HepG2 (cell line): Measurements from ENCODE around the gene SYN1. TPM values are rescaled to one million over a fixed set of nuclear protein-coding genes. Genes with fewer than 3 reads are reported as not detected.

ENCODE experiments used
- ARNTL ChIP-seq: sonication (generic); formaldehyde crosslinking; IDR thresholded peaks from 2 replicates; pipeline ENCODE4 v1.4.0; 2020; ENCODE audit warnings: mild to moderate bottlenecking, missing genetic modification reagents
- BRD4 ChIP-seq: sonication (generic); formaldehyde crosslinking; IDR thresholded peaks from 2 replicates; pipeline ENCODE4 v1.4.0; 2020; ENCODE audit warnings: missing genetic modification reagents
- CHCHD3 ChIP-seq: sonication (generic); formaldehyde crosslinking; IDR thresholded peaks from 2 replicates; pipeline ENCODE4 v1.8.0; 2022; ENCODE audit warnings: mild to moderate bottlenecking, missing genetic modification reagents, moderate library complexity
- GATAD2A ChIP-seq: IDR thresholded peaks from 2 replicates; pipeline ENCODE4 v1.6.1; 2016
- KDM5A ChIP-seq: fragments of 200-600 bp; sonication (generic); IDR thresholded peaks from 2 replicates; pipeline ENCODE4 v1.7.0; 2018; ENCODE audit warnings: antibody characterized with exemption, mild to moderate bottlenecking, low read length, borderline replicate concordance
- NR2F2 ChIP-seq: IDR thresholded peaks from 2 replicates; pipeline ENCODE4 v1.6.1; 2012; ENCODE audit warnings: low read depth, inconsistent platforms, borderline replicate concordance
- PPARG ChIP-seq: conservative IDR thresholded peaks from 2 replicates; pipeline ENCODE4 v1.6.1; 2016; ENCODE audit warnings: missing biosample characterization, missing genetic modification reagents
- PREB ChIP-seq: sonication (generic); formaldehyde crosslinking; IDR thresholded peaks from 2 replicates; pipeline ENCODE4 v1.4.0; 2020; ENCODE audit warnings: missing genetic modification reagents
- RXRA ChIP-seq: sonication (generic); formaldehyde crosslinking; IDR thresholded peaks from 2 replicates; pipeline ENCODE4 v1.5.1; 2020; ENCODE audit warnings: missing genetic modification reagents
- SKIL ChIP-seq: sonication (generic); formaldehyde crosslinking; IDR thresholded peaks from 2 replicates; pipeline ENCODE4 v1.8.0; 2022; ENCODE audit warnings: missing genetic modification reagents, mild to moderate bottlenecking, moderate library complexity, borderline replicate concordance
- SPEN ChIP-seq: sonication (generic); formaldehyde crosslinking; IDR thresholded peaks from 2 replicates; pipeline ENCODE4 v1.5.1; 2020; ENCODE audit warnings: low read depth, mild to moderate bottlenecking, missing genetic modification reagents
- TARDBP ChIP-seq: sonication (generic); formaldehyde crosslinking; IDR thresholded peaks from 2 replicates; pipeline ENCODE4 v1.8.0; 2022; ENCODE audit warnings: mild to moderate bottlenecking, missing genetic modification reagents
- ZBTB33 ChIP-seq: sonication (generic); formaldehyde crosslinking; IDR thresholded peaks from 2 replicates; pipeline ENCODE4 v1.4.0; 2020; ENCODE audit warnings: missing genetic modification reagents
- ZNF180 ChIP-seq: sonication (generic); formaldehyde crosslinking; IDR thresholded peaks from 2 replicates; pipeline ENCODE4 v1.4.0; 2020; ENCODE audit warnings: low read depth, missing genetic modification reagents, borderline replicate concordance
- ZNF354B ChIP-seq: sonication (generic); formaldehyde crosslinking; IDR thresholded peaks from 2 replicates; pipeline ENCODE4 v1.8.0; 2022; ENCODE audit warnings: mild to moderate bottlenecking, missing genetic modification reagents
- ZNF431 ChIP-seq: sonication (generic); formaldehyde crosslinking; IDR thresholded peaks from 2 replicates; pipeline ENCODE4 v1.9.0; 2022; ENCODE audit warnings: missing genetic modification reagents, low read depth, mild to moderate bottlenecking, borderline replicate concordance
- ZNF616 ChIP-seq: sonication (generic); formaldehyde crosslinking; IDR thresholded peaks from 2 replicates; pipeline ENCODE4 v1.5.0; 2020; ENCODE audit warnings: low read depth, mild to moderate bottlenecking, missing genetic modification reagents
- ZNF652 ChIP-seq: IDR thresholded peaks from 2 replicates; pipeline ENCODE4 v1.6.1; 2016; ENCODE audit warnings: low read depth, borderline replicate concordance
- ZNF780A ChIP-seq: sonication (generic); formaldehyde crosslinking; IDR thresholded peaks from 2 replicates; pipeline ENCODE4 v1.8.0; 2022; ENCODE audit warnings: mild to moderate bottlenecking, missing genetic modification reagents, moderate library complexity
- polyA plus RNA-seq, 8 experiments: library from polyadenylated mRNA; depleted of rRNA in 3 of 8; stranded (reverse) in 7 of 8; unstranded in 1 of 8; fragments of >200 nt; fragmentation: Illumina TruSeq in 4 of 8; extraction: Trizol in 4 of 8; gene quantifications; 2 replicates each; pipeline versions ENCODE4 v1.2.1 to v1.2.3, GENCODE V29; 2011 to 2016; ENCODE audit warnings: low read depth in 4 of 8, missing spikeins in 1 of 8, mixed read lengths in 1 of 8; ENCODE audit not compliant: insufficient read depth in 1 of 8
- total RNA-seq, 5 experiments: library from RNA; depleted of rRNA; stranded (reverse); fragments of >200 nt; fragmentation: Illumina TruSeq; extraction: Trizol; gene quantifications; 2 replicates each; pipeline ENCODE4 v1.2.3, GENCODE V29; 2016; ENCODE audit warnings: low read depth in 1 of 5
- TF ChIP-seq, protein P1 (sequence below): IDR thresholded peaks from 2 replicates; pipeline ENCODE4 v1.6.1; 2018; ENCODE audit warnings: missing genetic modification reagents
- TF ChIP-seq, protein P2 (sequence below): sonication (generic); formaldehyde crosslinking; IDR thresholded peaks from 2 replicates; pipeline ENCODE4 v1.4.0; 2020; ENCODE audit warnings: missing genetic modification reagents; ENCODE audit errors: not compliant biosample characterization
- TF ChIP-seq, protein P3 (sequence below): sonication (generic); formaldehyde crosslinking; conservative IDR thresholded peaks from 2 replicates; pipeline ENCODE4 v1.4.0; 2020; ENCODE audit warnings: missing genetic modification reagents

Gene SYN1
- total and polyA plus RNA-seq, 2 of the 13 experiments (the other 11 are each of a cell fraction or from before 2014, with no cell fraction given) = not detected

DNA sequence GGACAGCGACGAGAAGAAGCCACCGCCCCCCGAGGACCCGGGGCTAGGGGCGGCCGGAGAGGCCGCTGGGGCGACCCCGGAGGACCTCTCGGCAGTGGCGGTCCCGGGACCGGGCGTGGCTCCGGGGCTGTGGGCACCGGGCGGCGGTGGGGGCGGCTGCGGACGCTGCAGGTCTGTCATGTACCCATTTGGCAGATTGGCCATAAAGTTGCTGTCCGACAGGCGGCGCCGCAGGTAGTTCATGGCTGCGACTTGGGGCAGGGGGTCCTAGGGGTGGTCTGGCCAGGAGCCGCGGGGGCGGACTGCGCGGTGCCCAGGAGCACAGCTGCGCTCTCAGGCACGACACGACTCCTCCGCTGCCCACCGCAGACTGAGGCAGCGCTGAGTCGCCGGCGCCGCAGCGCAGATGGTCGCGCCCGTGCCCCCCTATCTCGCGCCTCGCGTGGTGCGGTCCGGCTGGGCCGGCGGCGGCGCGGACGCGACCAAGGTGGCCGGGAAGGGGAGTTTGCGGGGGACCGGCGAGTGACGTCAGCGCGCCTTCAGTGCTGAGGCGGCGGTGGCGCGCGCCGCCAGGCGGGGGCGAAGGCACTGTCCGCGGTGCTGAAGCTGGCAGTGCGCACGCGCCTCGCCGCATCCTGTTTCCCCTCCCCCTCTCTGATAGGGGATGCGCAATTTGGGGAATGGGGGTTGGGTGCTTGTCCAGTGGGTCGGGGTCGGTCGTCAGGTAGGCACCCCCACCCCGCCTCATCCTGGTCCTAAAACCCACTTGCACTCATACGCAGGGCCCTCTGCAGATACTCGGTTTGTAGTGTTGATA is at the start of gene SYN1 (continued):
- TF ChIP-seq, protein P1, sequence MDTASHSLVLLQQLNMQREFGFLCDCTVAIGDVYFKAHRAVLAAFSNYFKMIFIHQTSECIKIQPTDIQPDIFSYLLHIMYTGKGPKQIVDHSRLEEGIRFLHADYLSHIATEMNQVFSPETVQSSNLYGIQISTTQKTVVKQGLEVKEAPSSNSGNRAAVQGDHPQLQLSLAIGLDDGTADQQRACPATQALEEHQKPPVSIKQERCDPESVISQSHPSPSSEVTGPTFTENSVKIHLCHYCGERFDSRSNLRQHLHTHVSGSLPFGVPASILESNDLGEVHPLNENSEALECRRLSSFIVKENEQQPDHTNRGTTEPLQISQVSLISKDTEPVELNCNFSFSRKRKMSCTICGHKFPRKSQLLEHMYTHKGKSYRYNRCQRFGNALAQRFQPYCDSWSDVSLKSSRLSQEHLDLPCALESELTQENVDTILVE (CRISPR knock-in tag) = 0 out of 2 replicates have a peak, but pooled peaks have one; percentile 32
- TF ChIP-seq, protein P2, sequence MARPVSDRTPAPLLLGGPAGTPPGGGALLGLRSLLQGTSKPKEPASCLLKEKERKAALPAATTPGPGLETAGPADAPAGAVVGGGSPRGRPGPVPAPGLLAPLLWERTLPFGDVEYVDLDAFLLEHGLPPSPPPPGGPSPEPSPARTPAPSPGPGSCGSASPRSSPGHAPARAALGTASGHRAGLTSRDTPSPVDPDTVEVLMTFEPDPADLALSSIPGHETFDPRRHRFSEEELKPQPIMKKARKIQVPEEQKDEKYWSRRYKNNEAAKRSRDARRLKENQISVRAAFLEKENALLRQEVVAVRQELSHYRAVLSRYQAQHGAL (CRISPR knock-in tag) = no peak
- TF ChIP-seq ARNTL (CRISPR knock-in tag) = no peak
- TF ChIP-seq ZNF616 (CRISPR knock-in tag) = no peak
- TF ChIP-seq SPEN (CRISPR knock-in tag) = no peak
- no peak for TF ChIP-seq ZNF431 (CRISPR knock-in tag)
- TF ChIP-seq BRD4 = no peak
- no peak for TF ChIP-seq SKIL (CRISPR knock-in tag)
- no peak for TF ChIP-seq GATAD2A (CRISPR knock-in tag)
- no peak for TF ChIP-seq ZNF180 (CRISPR knock-in tag)
- no peak for TF ChIP-seq CHCHD3 (CRISPR knock-in tag)
- no peak for TF ChIP-seq PPARG (CRISPR knock-in tag)
- TF ChIP-seq ZNF354B = 0 out of 2 replicates have a peak, but pooled peaks have one; percentile 28
- TF ChIP-seq ZNF652 (CRISPR knock-in tag) = no peak
- no peak for TF ChIP-seq ZBTB33 (CRISPR knock-in tag)
- TF ChIP-seq KDM5A = no peak
- no peak for TF ChIP-seq PREB
- TF ChIP-seq TARDBP = 0 out of 2 replicates have a peak, but pooled peaks have one; percentile 34
- peak; percentile 65; the same call in 1 of the 2 replicates for TF ChIP-seq ZNF780A (CRISPR knock-in tag)
- TF ChIP-seq, protein P3, sequence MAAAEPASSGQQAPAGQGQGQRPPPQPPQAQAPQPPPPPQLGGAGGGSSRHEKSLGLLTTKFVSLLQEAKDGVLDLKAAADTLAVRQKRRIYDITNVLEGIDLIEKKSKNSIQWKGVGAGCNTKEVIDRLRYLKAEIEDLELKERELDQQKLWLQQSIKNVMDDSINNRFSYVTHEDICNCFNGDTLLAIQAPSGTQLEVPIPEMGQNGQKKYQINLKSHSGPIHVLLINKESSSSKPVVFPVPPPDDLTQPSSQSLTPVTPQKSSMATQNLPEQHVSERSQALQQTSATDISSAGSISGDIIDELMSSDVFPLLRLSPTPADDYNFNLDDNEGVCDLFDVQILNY (CRISPR knock-in tag) = no peak; the same call in 1 of the 2 replicates
- TF ChIP-seq RXRA (CRISPR knock-in tag) = no peak
- TF ChIP-seq NR2F2 = no peak
